Kidney (tissue), 14 donors: ENCODE measurements around the gene ARHGAP1. TPM values are rescaled to one million over a fixed set of nuclear protein-coding genes. Genes with fewer than 3 reads are reported as not detected.

Experiments used
- DNase-seq, 5 donors: peaks; one replicate each; pipeline ENCODE4 v3.0.0-alpha.2; 2013 to 2020
- FAIRE-seq: peaks from 2 replicates; lab custom pipeline; 2012; peaks lifted over from hg19 to GRCh38; lab: Jason Lieb, UNC
- H3K27ac ChIP-seq, 2 donors: one replicate each; pipeline ENCODE4 v1.7.0; 2013; ENCODE audit warnings: low read depth in 2 of 2, low read length in 2 of 2, inconsistent platforms in 1 of 2
- H3K27me3 ChIP-seq: one replicate; pipeline ENCODE4 v1.7.1; 2013; ENCODE audit warnings: low read length, inconsistent platforms; ENCODE audit not compliant: control insufficient read depth, insufficient read depth
- H3K36me3 ChIP-seq, 3 donors: one replicate each; pipeline versions ENCODE4 v1.7.0 to v1.7.1; 2013; ENCODE audit warnings: low read length in 3 of 3, control low read depth in 1 of 3, inconsistent platforms in 1 of 3; ENCODE audit not compliant: insufficient read depth in 3 of 3, control insufficient read depth in 2 of 3
- H3K4me1 ChIP-seq, 3 donors: one replicate each; pipeline versions ENCODE4 v1.7.0 to v1.7.1; 2013; ENCODE audit warnings: low read length in 3 of 3, inconsistent platforms in 1 of 3, low read depth in 1 of 3; ENCODE audit not compliant: control insufficient read depth in 2 of 3, insufficient read depth in 2 of 3
- H3K4me3 ChIP-seq, 3 donors: one replicate each; pipeline versions ENCODE4 v1.7.0 to v1.8.1; 2013; ENCODE audit warnings: low read length in 3 of 3, control low read depth in 1 of 3, inconsistent platforms in 1 of 3
- H3K9ac ChIP-seq, 3 donors: one replicate each; pipeline versions ENCODE4 v1.7.0 to v1.7.1; 2013; ENCODE audit warnings: low read length in 3 of 3, control low read depth in 1 of 3, inconsistent platforms in 1 of 3
- H3K9me3 ChIP-seq, 3 donors: one replicate each; pipeline versions ENCODE4 v1.7.0 to v1.7.1; 2013; ENCODE audit warnings: low read length in 3 of 3, control low read depth in 1 of 3, inconsistent platforms in 1 of 3; ENCODE audit not compliant: control insufficient read depth in 2 of 3, insufficient read depth in 1 of 3
- CTCF ChIP-seq: IDR thresholded peaks from 3 replicates; pipeline ENCODE4 v1.5.1; 2012; ENCODE audit warnings: mild to moderate bottlenecking, moderate library complexity, borderline replicate concordance; ENCODE audit not compliant: insufficient read depth; ENCODE audit errors: extremely low read depth
- intact Hi-C: fragments of 100-400 bp; cut with DNase I; formaldehyde crosslinking; loops from one replicate; pipeline ENCODE4 v1.11.1; 2022
- polyA plus RNA-seq: library from polyadenylated mRNA; stranded (reverse); fragments of 350-450 nt; fragmentation: Illumina TruSeq; extraction: RNeasy Lipid Tissue Mini Kit (QIAGEN cat#74804); gene quantifications from one replicate; pipeline ENCODE4 v1.2.3, GENCODE V29; 2014; ENCODE audit warnings: low read depth, low replicate concordance; ENCODE audit not compliant: insufficient read depth
- total RNA-seq: library from RNA; stranded (reverse); fragmentation: NEBNext Ultra II Directional; extraction: Animal tissue kit (Norgen Biotek cat#: 25700); gene quantifications from one replicate; pipeline ENCODE4 v1.2.1, GENCODE V29; 2021
- donor health status: control.
- donor health status: control.
- donor health status: control.
- donor health status: control.
- donor health status: control.
- donor health status: DM: yes; HTN: yes; CAD: no.
- donor health status: Normal renal cell carcinoma (clear cell type).

The ARHGAP1 gene
- total and polyA plus RNA-seq, 2 donors from 2014 or later, result 35.5 to 137 TPM

GRCh38 chr11:46686886-46687795, 13.3 kb downstream of the ARHGAP1 start:
- Histone ChIP-seq H3K9ac (no peak overlapping the region), H3K36me3 (peaks cover 6 to 15% (median 9%) of the 10 kb centered on the region in 3 donors), H3K4me3 (no peak overlapping the region), H3K4me1 (peaks cover 0 to 5% (median 0%) of the 10 kb centered on the region in 3 donors), H3K27me3 (no peaks in the 10 kb centered on the region), H3K9me3 (no peaks in the 10 kb centered on the region), H3K27ac (no peak overlapping the region)
- FAIRE-seq (no peak), DNase-seq (peak in 2 of 5 donors; percentile 30 to 73)
- intact Hi-C loops, result no loop called here
- no peak for TF ChIP-seq CTCF

GRCh38 chr11:46684367-46684766, 16.1 kb downstream of the ARHGAP1 start:
- peaks cover 0 to 5% (median 0%) of the 10 kb centered on the region in 3 donors for H3K4me1 ChIP-seq
- H3K9ac ChIP-seq, result no peak overlapping the region
- TF ChIP-seq CTCF, result no peak
- no peaks in the 10 kb centered on the region for H3K9me3 ChIP-seq
- FAIRE-seq, result no peak
- no peaks in the 10 kb centered on the region for H3K27me3 ChIP-seq
- H3K27ac ChIP-seq, result peak overlapping the region in 1 of 2 donors; percentile 6
- no peak for DNase-seq
- H3K4me3 ChIP-seq, result no peak overlapping the region
- intact Hi-C loops, result no loop called here
- peaks cover 6 to 23% (median 17%) of the 10 kb centered on the region in 3 donors for H3K36me3 ChIP-seq

GRCh38 chr11:46682773-46683752, 17.4 kb downstream of the ARHGAP1 start:
- Histone ChIP-seq H3K36me3 (peaks cover 4 to 34% (median 21%) of the 10 kb centered on the region in 3 donors), H3K9ac (no peak overlapping the region)
- intact Hi-C loops, result no loop called here

More at GRCh38 chr11:46682773-46683752, 17.4 kb downstream of the ARHGAP1 start:
- FAIRE-seq (no peak), DNase-seq (peak in 1 of 5 donors; percentile 40)
- Histone ChIP-seq H3K27ac (no peak overlapping the region), H3K4me1 (peaks cover 0 to 5% (median 0%) of the 10 kb centered on the region in 3 donors), H3K27me3 (no peaks in the 10 kb centered on the region), H3K9me3 (no peaks in the 10 kb centered on the region), H3K4me3 (no peak overlapping the region)
- no peak for TF ChIP-seq CTCF
